MCF 10A (cell line): ENCODE results near the gene ZNF337. TPM values are rescaled to one million over a fixed set of nuclear protein-coding genes. Genes with fewer than 3 reads are reported as not detected.
"Not testable (repeated sequence)": the region's sequence is repeated elsewhere in the genome, so short reads cannot be mapped to it uniquely, and the experiment has no call there.

Source experiments
- BruUV-seq: library from RNA; stranded (reverse); fragments of 400-500 nt; replicated peaks from 2 replicates; lab custom pipeline; 2021; lab: Mats Ljungman, UMichigan
- CTCF ChIA-PET: fragments of 300-600 bp; sonication (Branson Sonifier 250); formaldehyde crosslinking; extraction: SDS; loops from one replicate; lab custom pipeline; 2021; ENCODE audit warnings: antibody characterized with exemption, inconsistent platforms; lab: Yijun Ruan, JAX
- POLR2A ChIA-PET: fragments of 300-600, 350-650 bp; sonication (Branson Sonifier 250); formaldehyde crosslinking; extraction: SDS; loops from one replicate; lab custom pipeline; 2020; ENCODE audit warnings: antibody characterized with exemption, inconsistent platforms; lab: Yijun Ruan, JAX
- DNase-seq: peaks from one replicate; pipeline ENCODE4 v3.0.0-alpha.2; 2018; ENCODE audit not compliant: unreplicated experiment
- H3K27ac Mint-ChIP-seq: one replicate; pipeline ENCODE4 v1.8.0; 2022; ENCODE audit warnings: mild to moderate bottlenecking, low read depth, mixed read lengths; ENCODE audit not compliant: unreplicated experiment
- H3K27me3 Mint-ChIP-seq: one replicate; pipeline ENCODE4 v1.8.0; 2022; ENCODE audit warnings: mixed read lengths; ENCODE audit not compliant: insufficient read depth, unreplicated experiment
- H3K36me3 Mint-ChIP-seq: one replicate; pipeline ENCODE4 v1.8.0; 2022; ENCODE audit warnings: mild to moderate bottlenecking, moderate library complexity, mixed read lengths; ENCODE audit not compliant: insufficient read depth, unreplicated experiment
- H3K4me1 Mint-ChIP-seq: one replicate; pipeline ENCODE4 v1.8.0; 2022; ENCODE audit warnings: mixed read lengths; ENCODE audit not compliant: insufficient read depth, unreplicated experiment
- H3K4me3 Mint-ChIP-seq: one replicate; pipeline ENCODE4 v1.8.0; 2022; ENCODE audit warnings: mild to moderate bottlenecking, moderate library complexity, mixed read lengths; ENCODE audit not compliant: unreplicated experiment
- H3K9me3 Mint-ChIP-seq: one replicate; pipeline ENCODE4 v1.8.0; 2022; ENCODE audit warnings: mixed read lengths; ENCODE audit not compliant: unreplicated experiment
- CTCF ChIP-seq: fragments of 200-600 bp; IDR thresholded peaks from one replicate; pipeline ENCODE4 v1.8.0; 2022; ENCODE audit warnings: antibody characterized with exemption, mild to moderate bottlenecking; ENCODE audit not compliant: unreplicated experiment
- intact Hi-C: fragments of 100-400 bp; cut with micrococcal nuclease; formaldehyde crosslinking; loops from 2 replicates; pipeline ENCODE4 v1.14.1; 2022
- total RNA-seq: library from RNA; stranded (reverse); gene quantifications from 2 replicates; pipeline ENCODE4 v1.2.3, GENCODE V29; 2022

The ZNF337 gene
- total RNA-seq, 1 experiment from 2014 or later: 19.5 TPM

- Mint-ChIP-seq H3K36me3 (peaks cover 63% of the 10 kb centered on the region), H3K4me1 (no peaks in the 10 kb centered on the region), H3K27me3 (no peaks in the 10 kb centered on the region), H3K27ac (no peak overlapping the region), H3K4me3 (no peak overlapping the region), H3K9me3 (peaks cover 4% of the 10 kb centered on the region)
- ChIA-PET CTCF (no interaction called here), POLR2A (interaction anchor here (0.9 to 1.9 kb wide), 3 partner anchors 9 to 13 kb away, joined by 3 to 5 read pairs (median 4); partner anchors contain the start of gene ZNF337)
- TF ChIP-seq CTCF: no peak
- DNase-seq: no peak
- intact Hi-C loops: no loop called here
- no TSS peak for BruUV-seq
These were observed 10.3 kb downstream of the ZNF337 start for GRCh38 chr20:25686081-25687067.

- no peak for TF ChIP-seq CTCF
- ChIA-PET CTCF (no interaction called here), POLR2A (interaction anchor here (0.7 kb wide), 2 partner anchors 9 to 46 kb away, joined by 3 to 6 read pairs; no protein-coding TSS in a partner anchor)
- Mint-ChIP-seq H3K4me3 (no peak overlapping the region), H3K27me3 (no peaks in the 10 kb centered on the region), H3K4me1 (no peaks in the 10 kb centered on the region), H3K27ac (no peak overlapping the region), H3K36me3 (peaks cover 72% of the 10 kb centered on the region), H3K9me3 (peaks cover 4% of the 10 kb centered on the region)
- BruUV-seq: no TSS peak
- intact Hi-C loops: no loop called here
- DNase-seq: no peak
These were observed 11.2 kb downstream of the ZNF337 start for GRCh38 chr20:25685276-25686080.

- H3K27me3 Mint-ChIP-seq, CTCF ChIA-PET, intact Hi-C loops, DNase-seq, H3K4me1 Mint-ChIP-seq, H3K27ac Mint-ChIP-seq, H3K9me3 Mint-ChIP-seq, H3K4me3 Mint-ChIP-seq, POLR2A ChIA-PET, BruUV-seq: not testable (repeated sequence)
- peaks cover 67% of the 10 kb centered on the region for H3K36me3 Mint-ChIP-seq
These were observed 12.8 kb downstream of the ZNF337 start for GRCh38 chr20:25683826-25684225.

- no peak for TF ChIP-seq CTCF
- Mint-ChIP-seq H3K4me1 (no peaks in the 10 kb centered on the region), H3K27me3 (no peaks in the 10 kb centered on the region), H3K27ac (no peak overlapping the region), H3K9me3 (peaks cover 4% of the 10 kb centered on the region), H3K36me3 (peaks cover 67% of the 10 kb centered on the region), H3K4me3 (no peak overlapping the region)
- POLR2A ChIA-PET: no interaction called here
- CTCF ChIA-PET: no interaction called here
- no peak for DNase-seq
- intact Hi-C loops: no loop called here
- no TSS peak for BruUV-seq
These were observed 13.6 kb downstream of the ZNF337 start for GRCh38 chr20:25683050-25683449.
